SK-N-SH treated with all-trans-retinoic acid at 6 μM for 48 hours (cell line): ENCODE measurements around the gene ZGPAT.

Experiments used
- ATAC-seq: fragments of 200-7000 bp; cut with Tn5 transposase; 3 replicates; pipeline ENCODE4 v1.9.1; 2020; ENCODE audit warnings: mild to moderate bottlenecking, moderate library complexity
- ARNTL ChIP-seq: fragments of 450-650 bp; formaldehyde crosslinking; IDR thresholded peaks from 2 replicates; pipeline ENCODE4 v1.5.0; 2020; ENCODE audit warnings: low read depth, mild to moderate bottlenecking, moderate library complexity, borderline replicate concordance
- BACH2 ChIP-seq: fragments of 250-450 bp; sonication (Bioruptor Pico); IDR thresholded peaks from 2 replicates; pipeline ENCODE4 v1.9.0; 2021; ENCODE audit warnings: mild to moderate bottlenecking, borderline replicate concordance
- CREB5 ChIP-seq: fragments of 250-450 bp; sonication (Bioruptor Pico); IDR thresholded peaks from 2 replicates; pipeline ENCODE4 v1.5.1; 2020; ENCODE audit warnings: low read depth, mild to moderate bottlenecking, moderate library complexity
- CSDC2 ChIP-seq: fragments of 250-450 bp; sonication (Bioruptor Pico); IDR thresholded peaks from 2 replicates; pipeline ENCODE4 v1.5.0; 2020; ENCODE audit warnings: mild to moderate bottlenecking, moderate library complexity
- CSRNP3 ChIP-seq: fragments of 250-450 bp; sonication (Bioruptor Pico); IDR thresholded peaks from 2 replicates; pipeline ENCODE4 v1.5.1; 2021; ENCODE audit warnings: mild to moderate bottlenecking, moderate library complexity
- ESRRG ChIP-seq: fragments of 250-450 bp; sonication (Bioruptor Pico); IDR thresholded peaks from 2 replicates; pipeline ENCODE4 v1.6.1; 2021; ENCODE audit warnings: mild to moderate bottlenecking
- ISL1 ChIP-seq: fragments of 250-450 bp; sonication (Bioruptor Pico); IDR thresholded peaks from 2 replicates; pipeline ENCODE4 v2.1.2; 2022; ENCODE audit warnings: mild to moderate bottlenecking, moderate library complexity
- OSR1 ChIP-seq: fragments of 250-450 bp; sonication (Bioruptor Pico); IDR thresholded peaks from 2 replicates; pipeline ENCODE4 v1.8.0; 2022; ENCODE audit warnings: moderate library complexity, mild to moderate bottlenecking, inconsistent platforms
- PATZ1 ChIP-seq: fragments of 250-450 bp; sonication (Bioruptor Pico); IDR thresholded peaks from 2 replicates; pipeline ENCODE4 v1.8.0; 2020; ENCODE audit warnings: mild to moderate bottlenecking, moderate library complexity, borderline replicate concordance
- POU6F1 ChIP-seq: fragments of 250-450 bp; sonication (Bioruptor Pico); IDR thresholded peaks from 2 replicates; pipeline ENCODE4 v1.8.0; 2021; ENCODE audit warnings: low read depth, mild to moderate bottlenecking, moderate library complexity, borderline replicate concordance
- PPARA ChIP-seq: fragments of 250-450 bp; sonication (Bioruptor Pico); IDR thresholded peaks from 2 replicates; pipeline ENCODE4 v1.5.0; 2020; ENCODE audit warnings: mild to moderate bottlenecking, borderline replicate concordance
- RARB ChIP-seq: fragments of 250-450 bp; sonication (Bioruptor Pico); IDR thresholded peaks from 2 replicates; pipeline ENCODE4 v1.8.0; 2021; ENCODE audit warnings: mild to moderate bottlenecking, moderate library complexity
- SNAI2 ChIP-seq: fragments of 250-450 bp; sonication (Bioruptor Pico); IDR thresholded peaks from 2 replicates; pipeline ENCODE4 v1.5.0; 2020; ENCODE audit warnings: mild to moderate bottlenecking, moderate library complexity
- TCF4 ChIP-seq: fragments of 250-450 bp; sonication (Bioruptor Pico); IDR thresholded peaks from 2 replicates; pipeline ENCODE4 v1.8.0; 2021; ENCODE audit warnings: mild to moderate bottlenecking, moderate library complexity, borderline replicate concordance
- ZC3H10 ChIP-seq: fragments of 250-450 bp; sonication (Bioruptor Pico); IDR thresholded peaks from 2 replicates; pipeline ENCODE4 v1.5.1; 2021; ENCODE audit warnings: mild to moderate bottlenecking, moderate library complexity
- ZFP3 ChIP-seq: fragments of 250-450 bp; sonication (Bioruptor Pico); IDR thresholded peaks from 2 replicates; pipeline ENCODE4 v1.5.0; 2020; ENCODE audit warnings: mild to moderate bottlenecking, moderate library complexity
- ZFP30 ChIP-seq: fragments of 450-650 bp; formaldehyde crosslinking; IDR thresholded peaks from 2 replicates; pipeline ENCODE4 v1.5.0; 2022; ENCODE audit warnings: mild to moderate bottlenecking, moderate library complexity
- ZNF565 ChIP-seq: fragments of 450-650 bp; formaldehyde crosslinking; conservative IDR thresholded peaks from 2 replicates; pipeline ENCODE4 v1.5.0; 2020; ENCODE audit warnings: low read depth, mild to moderate bottlenecking, moderate library complexity
- ZNF70 ChIP-seq: fragments of 450-650 bp; formaldehyde crosslinking; IDR thresholded peaks from 2 replicates; pipeline ENCODE4 v1.5.0; 2020; ENCODE audit warnings: mild to moderate bottlenecking, moderate library complexity
- ZNF8 ChIP-seq: fragments of 450-650 bp; formaldehyde crosslinking; IDR thresholded peaks from 2 replicates; pipeline ENCODE4 v1.5.0; 2020; ENCODE audit warnings: mild to moderate bottlenecking, moderate library complexity

The ZGPAT gene

GRCh38 chr20:63688228-63689045 is 19.4 kb upstream of the ZGPAT start:
- no peak for ATAC-seq

GRCh38 chr20:63689046-63690002 is 18.5 kb upstream of the ZGPAT start:
- no peak for ATAC-seq
- TF ChIP-seq ZNF565 (CRISPR knock-in tag): no peak
- TF ChIP-seq ISL1 (CRISPR knock-in tag): no peak
- TF ChIP-seq ZFP30 (CRISPR knock-in tag): no peak
- no peak for TF ChIP-seq CREB5 (CRISPR knock-in tag)
- no peak for TF ChIP-seq CSDC2
- no peak for TF ChIP-seq ZNF70 (CRISPR knock-in tag)
- TF ChIP-seq SNAI2 (CRISPR knock-in tag): no peak
- TF ChIP-seq RARB: no peak
- TF ChIP-seq BACH2: no peak
- no peak for TF ChIP-seq OSR1 (CRISPR knock-in tag)
- no peak for TF ChIP-seq ZNF8 (CRISPR knock-in tag)
- TF ChIP-seq POU6F1: no peak
- no peak for TF ChIP-seq PPARA (CRISPR knock-in tag)
- TF ChIP-seq ARNTL (CRISPR knock-in tag): no peak
- TF ChIP-seq PATZ1: no peak
- no peak for TF ChIP-seq TCF4 (CRISPR knock-in tag)

More at GRCh38 chr20:63688228-63689045, 19.4 kb upstream of the ZGPAT start:
- no peak for TF ChIP-seq RARB
- no peak for TF ChIP-seq OSR1 (CRISPR knock-in tag)
- no peak for TF ChIP-seq ESRRG (CRISPR knock-in tag)
- TF ChIP-seq POU6F1: no peak
- TF ChIP-seq ARNTL (CRISPR knock-in tag): no peak
- TF ChIP-seq ZC3H10: no peak
- no peak for TF ChIP-seq PPARA (CRISPR knock-in tag)
- TF ChIP-seq SNAI2 (CRISPR knock-in tag): no peak
- no peak for TF ChIP-seq ISL1 (CRISPR knock-in tag)
- TF ChIP-seq CSRNP3 (CRISPR knock-in tag): no peak
- TF ChIP-seq CSDC2: no peak
- TF ChIP-seq ZFP3 (CRISPR knock-in tag): no peak
- no peak for TF ChIP-seq PATZ1
- TF ChIP-seq, all 23 proteins: peak for 0
